ENCODE measurements around the gene CDK1. TPM values are rescaled to one million over a fixed set of nuclear protein-coding genes. Genes with fewer than 3 reads are reported as not detected.

The CDK1 gene
- total and polyA plus RNA-seq, 2 experiments from 2014 or later: 23.1 to 33.6 TPM

- Histone ChIP-seq H3K4me2 (no peak overlapping the region), H3K27ac (no peak overlapping the region), H3K27me3 (no peaks in the 10 kb centered on the region), H3K9me2 (replicated peaks; ENCODE audit: insufficient read depth) (no peaks in the 10 kb centered on the region), H3K9me3 (ENCODE audit: low read depth) (no peaks in the 10 kb centered on the region), H2AFZ (no peak overlapping the region), H3K4me3 (no peak overlapping the region), H3K36me3 (replicated peaks; ENCODE audit: insufficient read depth, low read depth) (no peaks in the 10 kb centered on the region), H3K79me2 (no peaks in the 10 kb centered on the region), H3K4me1 (ENCODE audit: insufficient read depth) (peaks cover 6% of the 10 kb centered on the region), H4K20me1 (ENCODE audit: insufficient read depth, poor library complexity, severe bottlenecking) (no peaks in the 10 kb centered on the region)
- WGBS (ENCODE audit: low lambda C conversion rate, missing lambda C conversion rate): 93% methylated on average over 3 of the region's 3 CpGs
- no peak for TF ChIP-seq EZH2 (IDR thresholded peaks at IDR 0.05; ENCODE audit: borderline replicate concordance)
- no peak for DNase-seq (ENCODE audit: low spot score)
These were observed 19.8 kb downstream of the CDK1 start for GRCh38 chr10:60798031-60798430.

GRCh38 chr10:60798870-60799269 is 20.6 kb downstream of the CDK1 start:
- Histone ChIP-seq H4K20me1 (ENCODE audit: insufficient read depth, poor library complexity, severe bottlenecking) (no peaks in the 10 kb centered on the region), H3K4me1 (ENCODE audit: insufficient read depth) (peaks cover 6% of the 10 kb centered on the region), H3K4me2 (no peak overlapping the region), H3K9me3 (ENCODE audit: low read depth) (no peaks in the 10 kb centered on the region), H3K27me3 (no peaks in the 10 kb centered on the region), H3K4me3 (no peak overlapping the region), H2AFZ (no peak overlapping the region), H3K79me2 (no peaks in the 10 kb centered on the region), H3K27ac (no peak overlapping the region), H3K36me3 (replicated peaks; ENCODE audit: insufficient read depth, low read depth) (no peaks in the 10 kb centered on the region), H3K9me2 (replicated peaks; ENCODE audit: insufficient read depth) (no peaks in the 10 kb centered on the region)
- WGBS (ENCODE audit: low lambda C conversion rate, missing lambda C conversion rate): 83% methylated on average over 4 of the region's 4 CpGs
- no peak for DNase-seq (ENCODE audit: low spot score)
- no peak for TF ChIP-seq CTCF (IDR thresholded peaks at IDR 0.05; ENCODE audit: poor library complexity)
- no peak for TF ChIP-seq EZH2phosphoT487 (IDR thresholded peaks at IDR 0.05; ENCODE audit: low read depth, severe bottlenecking, unreplicated experiment)
- no peak for TF ChIP-seq EZH2 (IDR thresholded peaks at IDR 0.05; ENCODE audit: borderline replicate concordance)

GRCh38 chr10:60799971-60800650 is 21.8 kb downstream of the CDK1 start:
- no peak overlapping the region for H2AFZ ChIP-seq
- WGBS (ENCODE audit: low lambda C conversion rate, missing lambda C conversion rate): 100% methylated on average over 1 of the region's 1 CpG
- peaks cover 6% of the 10 kb centered on the region for H3K4me1 ChIP-seq (ENCODE audit: insufficient read depth)
- H3K27me3 ChIP-seq: no peaks in the 10 kb centered on the region
- no peak overlapping the region for H3K4me3 ChIP-seq
- H3K36me3 ChIP-seq (replicated peaks; ENCODE audit: insufficient read depth, low read depth): no peaks in the 10 kb centered on the region
- no peaks in the 10 kb centered on the region for H3K9me3 ChIP-seq (ENCODE audit: low read depth)
- no peak for TF ChIP-seq EZH2 (IDR thresholded peaks at IDR 0.05; ENCODE audit: borderline replicate concordance)
- no peak for TF ChIP-seq EZH2phosphoT487 (IDR thresholded peaks at IDR 0.05; ENCODE audit: low read depth, severe bottlenecking, unreplicated experiment)
- DNase-seq (ENCODE audit: low spot score): no peak
- no peaks in the 10 kb centered on the region for H4K20me1 ChIP-seq (ENCODE audit: insufficient read depth, poor library complexity, severe bottlenecking)
- no peaks in the 10 kb centered on the region for H3K9me2 ChIP-seq (replicated peaks; ENCODE audit: insufficient read depth)
- H3K79me2 ChIP-seq: no peaks in the 10 kb centered on the region
- no peak overlapping the region for H3K27ac ChIP-seq
- no peak overlapping the region for H3K4me2 ChIP-seq

GRCh38 chr10:60800918-60801317 is 22.6 kb downstream of the CDK1 start:
- H3K4me3 ChIP-seq: peak overlapping the region; percentile 10
- H2AFZ ChIP-seq: no peak overlapping the region
- H4K20me1 ChIP-seq (ENCODE audit: insufficient read depth, poor library complexity, severe bottlenecking): no peaks in the 10 kb centered on the region
- H3K9me2 ChIP-seq (replicated peaks; ENCODE audit: insufficient read depth): no peaks in the 10 kb centered on the region
- no peak for DNase-seq (ENCODE audit: low spot score)
- no peaks in the 10 kb centered on the region for H3K36me3 ChIP-seq (replicated peaks; ENCODE audit: insufficient read depth, low read depth)
- no peaks in the 10 kb centered on the region for H3K27me3 ChIP-seq
- no peaks in the 10 kb centered on the region for H3K9me3 ChIP-seq (ENCODE audit: low read depth)
- H3K4me1 ChIP-seq (ENCODE audit: insufficient read depth): peaks cover 6% of the 10 kb centered on the region
- H3K4me2 ChIP-seq: no peak overlapping the region
- H3K79me2 ChIP-seq: no peaks in the 10 kb centered on the region
- H3K27ac ChIP-seq: peak overlapping the region; percentile 21
- TF ChIP-seq CTCF (IDR thresholded peaks at IDR 0.05; ENCODE audit: poor library complexity) (no peak), EZH2phosphoT487 (IDR thresholded peaks at IDR 0.05; ENCODE audit: low read depth, severe bottlenecking, unreplicated experiment) (no peak), EZH2 (IDR thresholded peaks at IDR 0.05; ENCODE audit: borderline replicate concordance) (no peak)
